Fibroblast of villous mesenchyme (primary cell): Measurements from ENCODE around the gene GPC6. TPM values are rescaled to one million over a fixed set of nuclear protein-coding genes. Genes with fewer than 3 reads are reported as not detected.

ENCODE experiments used
- DNase-seq: peaks from one replicate; pipeline ENCODE4 v3.0.0-alpha.2; 2010; ENCODE audit warnings: low read depth
- H3K4me3 ChIP-seq: 2 replicates; pipeline ENCODE4 v1.5.1; 2011; ENCODE audit warnings: low read depth, mild to moderate bottlenecking, low read length
- CTCF ChIP-seq: IDR thresholded peaks from 2 replicates; pipeline ENCODE4 v1.5.1; 2012; ENCODE audit warnings: low read depth, mild to moderate bottlenecking, low read length; ENCODE audit not compliant: insufficient read depth
- total RNA-seq: library from RNA; depleted of rRNA; stranded (reverse); fragments of >200 nt; gene quantifications from 2 replicates; pipeline ENCODE4 v1.2.3, GENCODE V29; 2012

The GPC6 gene
- total RNA-seq, 1 donor = 6.0 TPM

GRCh38 chr13:94113245-94113644 is 886.6 kb downstream of the GPC6 start:
- H3K4me3 ChIP-seq = no peak overlapping the region
- DNase-seq = no peak
- no peak for TF ChIP-seq CTCF

- TF ChIP-seq CTCF = no peak
Observed at GRCh38 chr13:94114166-94114565, 887.6 kb downstream of the GPC6 start.

DNA sequence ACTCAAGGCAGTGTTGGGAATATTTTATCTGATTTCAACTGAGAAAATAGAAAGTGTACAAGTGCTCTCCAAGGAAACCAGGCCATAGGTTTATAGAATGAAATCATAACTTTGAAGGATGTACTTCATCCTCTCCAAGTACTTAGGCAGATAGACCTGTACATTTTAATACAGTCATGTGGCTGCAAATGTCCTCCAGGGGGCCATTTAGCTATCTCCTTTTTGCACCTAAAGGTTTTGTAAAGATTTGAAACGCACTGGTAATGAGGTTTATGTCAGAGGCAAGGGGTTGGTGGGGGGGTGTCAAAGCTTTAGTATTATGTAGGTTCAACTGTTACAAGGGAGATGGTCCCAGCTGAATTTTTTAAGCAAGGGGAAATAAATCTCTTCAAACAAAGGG is 888.4 kb downstream of the GPC6 start:
- no peak for DNase-seq
- peak; percentile 5 for TF ChIP-seq CTCF
- H3K4me3 ChIP-seq = no peak overlapping the region

More at GRCh38 chr13:94114166-94114565, 887.6 kb downstream of the GPC6 start:
- DNase-seq = no peak
- no peak overlapping the region for H3K4me3 ChIP-seq

GRCh38 chr13:94119360-94119936 is 892.8 kb downstream of the GPC6 start:
- no peak for DNase-seq
- TF ChIP-seq CTCF = no peak
- no peak overlapping the region for H3K4me3 ChIP-seq

GRCh38 chr13:94120878-94121277 is 894.3 kb downstream of the GPC6 start:
- H3K4me3 ChIP-seq = no peak overlapping the region
- no peak for TF ChIP-seq CTCF
- no peak for DNase-seq

GRCh38 chr13:94121686-94122085 is 895.1 kb downstream of the GPC6 start:
- H3K4me3 ChIP-seq = no peak overlapping the region
- no peak for TF ChIP-seq CTCF
- peak; percentile 44 for DNase-seq

DNA sequence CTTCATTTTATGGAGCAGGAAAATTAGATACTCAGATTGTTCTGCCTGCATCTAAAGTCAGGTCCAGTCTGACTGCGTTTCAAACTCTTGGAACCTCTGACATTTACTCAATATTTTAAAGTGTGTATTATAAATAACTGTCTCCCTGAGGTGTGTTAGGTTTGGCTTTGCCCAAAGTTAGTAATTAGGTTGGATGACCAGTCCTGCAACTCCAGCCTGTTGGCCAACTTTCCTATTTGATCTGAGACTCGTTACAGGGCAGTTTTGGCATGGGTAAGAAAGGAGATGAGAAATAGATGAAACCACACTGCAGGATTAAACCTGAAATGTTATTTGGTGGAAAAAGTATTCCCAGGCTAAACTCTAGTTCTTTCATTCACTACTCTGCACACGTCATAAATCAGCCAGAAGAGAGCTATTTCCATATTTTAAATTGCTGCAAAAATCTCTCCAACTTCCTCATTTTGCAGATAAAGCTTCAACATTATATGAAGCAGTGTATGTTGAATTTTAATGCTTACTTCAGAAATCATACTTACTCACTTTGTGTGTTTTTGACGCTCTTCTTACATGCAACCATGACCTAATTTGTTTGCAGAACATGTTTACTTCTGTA is 895.8 kb downstream of the GPC6 start:
- no peak for DNase-seq
- no peak overlapping the region for H3K4me3 ChIP-seq
- TF ChIP-seq CTCF = no peak
